K562 (cell line): Measurements from ENCODE around the gene CFAP97D2. TPM values are rescaled to one million over a fixed set of nuclear protein-coding genes. Genes with fewer than 3 reads are reported as not detected.

Source experiments
- ATAC-seq: fragments of 200-7000 bp; cut with Tn5 transposase; 3 replicates; pipeline ENCODE4 v1.9.1; 2020; ENCODE audit warnings: moderate library complexity
- BruUV-seq: library from RNA; stranded (reverse); fragments of 400-500 nt; replicated peaks from 2 replicates; lab custom pipeline; 2021; lab: Mats Ljungman, UMichigan
- CTCF ChIA-PET: fragments of 300-600 bp; formaldehyde crosslinking; extraction: SDS; loops from one replicate; lab custom pipeline; 2021; ENCODE audit warnings: low intra/inter-chr PET ratio; lab: Yijun Ruan, JAX
- POLR2A ChIA-PET: fragments of 300-600, 350-650 bp; sonication (Branson Sonifier 250); formaldehyde crosslinking; extraction: SDS; loops from one replicate; lab custom pipeline; 2021; ENCODE audit warnings: antibody characterized with exemption, inconsistent platforms; lab: Yijun Ruan, JAX
- DNase-seq, 4 experiments: peaks; one replicate each; pipeline versions ENCODE4 v3.0.0 to v3.0.0-alpha.2; 2011 to 2018; ENCODE audit warnings: low spot score in 3 of 4, mixed read lengths in 3 of 4; ENCODE audit errors: extremely low read depth in 1 of 4
- FAIRE-seq: peaks from 2 replicates; lab custom pipeline; 2011; peaks lifted over from hg19 to GRCh38; lab: Jason Lieb, UNC
- H2AFZ ChIP-seq: 2 replicates; pipeline ENCODE4 v1.6.0; 2011; ENCODE audit warnings: low read depth, low read length, control low read depth, inconsistent platforms
- H3K27ac ChIP-seq: fragments of 200-600 bp; 3 replicates; pipeline ENCODE4 v1.8.0; 2011; ENCODE audit warnings: low read depth, mild to moderate bottlenecking, control low read depth, inconsistent platforms, low read length, moderate library complexity, mixed read lengths; ENCODE audit errors: extremely low read depth
- H3K27me3 ChIP-seq, 2 experiments: fragments of 300-600 bp in 1 of 2; 2 replicates in 1 of 2; 3 replicates in 1 of 2; pipeline versions ENCODE4 v1.6.0 to v1.8.0; 2011; ENCODE audit warnings: inconsistent platforms in 2 of 2, low read length in 2 of 2, mild to moderate bottlenecking in 1 of 2, mixed read lengths in 1 of 2, moderate library complexity in 1 of 2; ENCODE audit not compliant: control insufficient read depth in 2 of 2, insufficient read depth in 2 of 2
- H3K36me3 ChIP-seq: fragments of 300-600 bp; 3 replicates; pipeline ENCODE4 v1.8.0; 2011; ENCODE audit warnings: mild to moderate bottlenecking, low read length, inconsistent platforms; ENCODE audit not compliant: control insufficient read depth, insufficient read depth
- H3K4me1 ChIP-seq, 2 experiments: fragments of 200-600 bp in 1 of 2; replicated peaks in 1 of 2; 2 replicates in 1 of 2; 3 replicates in 1 of 2; pipeline versions ENCODE4 v1.5.1 to v1.8.0; 2011; ENCODE audit warnings: inconsistent platforms in 2 of 2, low read length in 2 of 2, mild to moderate bottlenecking in 1 of 2, mixed read lengths in 1 of 2, moderate library complexity in 1 of 2; ENCODE audit not compliant: control insufficient read depth in 2 of 2, insufficient read depth in 2 of 2
- H3K4me2 ChIP-seq: 2 replicates; pipeline ENCODE4 v1.6.1; 2011; ENCODE audit warnings: low read length, control low read depth, inconsistent platforms, mixed read lengths; ENCODE audit not compliant: insufficient read depth
- H3K4me3 ChIP-seq: fragments of 200-600 bp; sonication (generic), shearing (Covaris generic); 2 replicates; pipeline ENCODE4 v1.5.1; 2016; ENCODE audit warnings: control low read depth, inconsistent platforms
- H3K79me2 ChIP-seq: fragments of 200-600 bp; 3 replicates; pipeline ENCODE4 v1.8.0; 2011; ENCODE audit warnings: low read length, inconsistent platforms; ENCODE audit not compliant: control insufficient read depth, insufficient read depth
- H3K9ac ChIP-seq, 2 experiments: 2 replicates each; pipeline versions ENCODE4 v1.6.0 to v1.6.1; 2011; ENCODE audit warnings: low read depth in 2 of 2, low read length in 2 of 2, control low read depth in 1 of 2, inconsistent platforms in 1 of 2, mild to moderate bottlenecking in 1 of 2, mixed read lengths in 1 of 2; ENCODE audit not compliant: insufficient read depth in 1 of 2
- H3K9me1 ChIP-seq: one replicate; pipeline ENCODE4 v1.6.0; 2011; ENCODE audit warnings: inconsistent platforms, mild to moderate bottlenecking, low read length, moderate library complexity; ENCODE audit not compliant: control insufficient read depth, insufficient read depth
- H3K9me3 ChIP-seq: replicated peaks from 2 replicates; pipeline ENCODE4 v1.5.1; 2011; ENCODE audit warnings: low read depth, low read length, inconsistent platforms; ENCODE audit not compliant: control insufficient read depth, insufficient read depth
- H4K20me1 ChIP-seq: replicated peaks from 2 replicates; pipeline ENCODE4 v1.6.1; 2011; ENCODE audit warnings: low read length, inconsistent platforms, mixed read lengths; ENCODE audit not compliant: control insufficient read depth, insufficient read depth
- NEUROD1 ChIP-seq: fragments of 150-350 bp; IDR thresholded peaks from 2 replicates; pipeline ENCODE4 v1.6.1; 2014; ENCODE audit warnings: borderline replicate concordance, low read length, low read depth; ENCODE audit not compliant: partially characterized antibody
- NR2C1 ChIP-seq, 2 experiments: fragments of 450-650 bp; IDR thresholded peaks; 2 replicates each; pipeline ENCODE4 v1.6.1; 2017; ENCODE audit warnings: mild to moderate bottlenecking in 2 of 2, antibody characterized with exemption in 1 of 2, inconsistent platforms in 1 of 2, missing compliant biosample characterization in 1 of 2, missing genetic modification characterization in 1 of 2
- SAFB ChIP-seq: fragments of 200-400 bp; formaldehyde crosslinking; IDR thresholded peaks from 2 replicates; pipeline ENCODE4 v1.6.1; 2017; ENCODE audit warnings: low read depth, low read length, borderline replicate concordance
- ZBTB40 ChIP-seq, 2 experiments: fragments of 450-650 bp in 1 of 2; sonication (generic) in 1 of 2; formaldehyde crosslinking in 1 of 2; IDR thresholded peaks; 2 replicates each; pipeline versions ENCODE4 v1.7.1 to v1.9.0; 2016 to 2022; ENCODE audit warnings: inconsistent platforms in 1 of 2, mild to moderate bottlenecking in 1 of 2, missing genetic modification reagents in 1 of 2
- ZBTB8A ChIP-seq: fragments of 450-650 bp; IDR thresholded peaks from 2 replicates; pipeline ENCODE4 v1.6.1; 2018; ENCODE audit warnings: mild to moderate bottlenecking, moderate library complexity; ENCODE audit not compliant: partially characterized antibody
- ZNF644 ChIP-seq: fragments of 200-800 bp; sonication (Bioruptor generic); IDR thresholded peaks from 2 replicates; pipeline ENCODE4 v1.6.1; 2016; ENCODE audit warnings: low read depth, missing genetic modification characterization, missing compliant biosample characterization
- WGBS: fragments of 100-300 bp; shearing (Covaris generic); methylation state at CpG from one replicate; pipeline ENCODE4 v1.1.6; 2016; ENCODE audit warnings: low coverage, mixed read lengths; ENCODE audit not compliant: insufficient coverage; ENCODE audit errors: missing lambda C conversion rate; 5-methylcytosine and 5-hydroxymethylcytosine counted together
- in situ Hi-C: fragments of 300-500 bp; cut with MboI; formaldehyde crosslinking; loops from 4 replicates; pipeline ENCODE4 v1.15.0; 2018; ENCODE audit warnings: inconsistent platforms, mixed read lengths
- intact Hi-C: fragments of 100-400 bp; cut with micrococcal nuclease; formaldehyde crosslinking; loops from 2 replicates; pipeline ENCODE4 v1.14.2; 2022
- polyA plus RNA-seq, 8 experiments: library from polyadenylated mRNA; depleted of rRNA in 4 of 8; stranded (reverse) in 5 of 8; unstranded in 3 of 8; fragments of >200 nt; fragmentation: Nextera tagmentation in 2 of 8; fragmentation: Illumina TruSeq in 1 of 8; extraction: Ambion mirVana in 2 of 8; extraction: Trizol in 1 of 8; gene quantifications; 2 replicates each; pipeline versions ENCODE4 v1.2.1 to v1.2.3, GENCODE V29; 2011 to 2014; ENCODE audit warnings: inconsistent platforms in 1 of 8, missing spikeins in 1 of 8
- total RNA-seq, 7 experiments: library from RNA; depleted of rRNA in 6 of 7; stranded (reverse); fragments of >200 nt in 6 of 7; fragmentation: Illumina TruSeq in 2 of 7; extraction: Trizol in 2 of 7; gene quantifications; 2 replicates each; pipeline versions ENCODE4 v1.2.1 to v1.2.3, GENCODE V29; 2011 to 2021; ENCODE audit warnings: low replicate concordance in 1 of 7

CFAP97D2 gene
- total and polyA plus RNA-seq, 9 of the 15 experiments (the other 6 are each of a cell fraction or from before 2014, with no cell fraction given), result not detected

GRCh38 chr13:114164681-114165429 lies 14.2 kb upstream of the CFAP97D2 start:
- ATAC-seq, result no peak
- H3K9ac ChIP-seq, result no peak overlapping the region
- H3K4me1 ChIP-seq, result peaks cover 0 to 17% of the 10 kb centered on the region in 2 experiments; a peak in 2 of 5 replicates
- H4K20me1 ChIP-seq, result no peaks in the 10 kb centered on the region
- no peaks in the 10 kb centered on the region for H3K36me3 ChIP-seq
- no peak overlapping the region for H3K4me3 ChIP-seq
- H3K9me1 ChIP-seq, result no peaks in the 10 kb centered on the region
- no peaks in the 10 kb centered on the region for H3K9me3 ChIP-seq
- H3K4me2 ChIP-seq, result no peak overlapping the region
- no peak for FAIRE-seq
- no peaks in the 10 kb centered on the region for H3K79me2 ChIP-seq
- in situ Hi-C loops (no loop called here), intact Hi-C loops (no loop called here)
- POLR2A ChIA-PET, result interaction anchor here (0.7 kb wide), 1 partner anchor 60 kb away, joined by 3 read pairs; no protein-coding TSS in a partner anchor
- WGBS, result 4% methylated on average over 23 of the region's 26 CpGs
- CTCF ChIA-PET, result no interaction called here
- BruUV-seq, result no TSS peak
- TF ChIP-seq NR2C1 (IDR thresholded peaks at IDR 0.05) (no peak), NR2C1 (tag; IDR thresholded peaks at IDR 0.05) (no peak), NEUROD1 (no peak), SAFB (no peak), ZBTB40 (IDR thresholded peaks at IDR 0.05) (no peak), ZBTB40 (CRISPR knock-in tag; IDR thresholded peaks at IDR 0.05) (no peak), ZNF644 (tag) (no peak), ZBTB8A (no peak)
- no peak for DNase-seq
- H3K27me3 ChIP-seq, result peaks cover 24 to 60% of the 10 kb centered on the region in 2 experiments
- no peak overlapping the region for H3K27ac ChIP-seq
- H2AFZ ChIP-seq, result no peak overlapping the region
